KOPT-K1 (cell line): ENCODE data around the gene MX1.

Experiments
- H3K27ac ChIP-seq: fragments of 200-600 bp; sonication (generic); 2 replicates; pipeline ENCODE4 v1.5.1; 2016; ENCODE audit warnings: antibody characterized with exemption, mild to moderate bottlenecking, low read depth, low read length; ENCODE audit not compliant: poor library complexity, severe bottlenecking
- H3K36me3 ChIP-seq: fragments of 200-600 bp; sonication (generic); 2 replicates; pipeline ENCODE4 v1.5.1; 2017; ENCODE audit warnings: antibody characterized with exemption, mild to moderate bottlenecking, low read length, moderate library complexity; ENCODE audit not compliant: insufficient read depth
- H3K9me3 ChIP-seq: fragments of 200-600 bp; sonication (generic); 2 replicates; pipeline ENCODE4 v1.5.1; 2017; ENCODE audit warnings: antibody characterized with exemption, low read length, mild to moderate bottlenecking; ENCODE audit not compliant: insufficient read depth, poor library complexity, severe bottlenecking

Gene MX1

DNA sequence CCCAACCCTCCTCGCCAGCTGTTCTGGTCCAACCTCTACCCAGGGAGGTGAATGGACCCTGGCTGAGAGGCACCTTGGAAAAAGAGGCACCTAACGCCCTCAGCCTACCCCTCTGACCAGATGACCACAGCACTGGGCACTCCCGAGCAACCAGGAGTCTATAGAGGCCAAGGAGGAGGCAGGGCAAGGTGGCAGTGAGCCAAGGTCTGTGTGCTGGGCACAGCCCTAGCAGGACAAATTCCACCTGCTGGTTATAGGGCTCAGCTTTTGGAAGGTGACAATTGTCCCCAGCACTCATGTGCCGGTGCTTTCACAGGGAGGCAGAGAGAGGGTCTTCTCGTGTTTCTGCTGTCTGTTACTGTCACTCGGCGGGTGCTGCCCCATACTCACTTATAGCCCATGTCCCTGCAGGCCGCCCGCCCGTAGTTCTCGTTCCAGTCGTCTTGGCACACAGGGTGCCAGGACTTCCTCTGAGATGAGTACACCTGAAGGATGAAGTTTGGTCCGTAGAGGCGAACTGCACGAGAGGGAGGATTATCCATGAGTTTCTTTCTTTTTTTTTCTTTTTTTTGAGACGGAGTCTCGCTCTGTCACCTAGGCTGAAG is 54.1 kb downstream of the MX1 start:
- H3K9me3 ChIP-seq, result no peaks in the 10 kb centered on the region
- no peaks in the 10 kb centered on the region for H3K36me3 ChIP-seq
- H3K27ac ChIP-seq, result no peak overlapping the region

DNA sequence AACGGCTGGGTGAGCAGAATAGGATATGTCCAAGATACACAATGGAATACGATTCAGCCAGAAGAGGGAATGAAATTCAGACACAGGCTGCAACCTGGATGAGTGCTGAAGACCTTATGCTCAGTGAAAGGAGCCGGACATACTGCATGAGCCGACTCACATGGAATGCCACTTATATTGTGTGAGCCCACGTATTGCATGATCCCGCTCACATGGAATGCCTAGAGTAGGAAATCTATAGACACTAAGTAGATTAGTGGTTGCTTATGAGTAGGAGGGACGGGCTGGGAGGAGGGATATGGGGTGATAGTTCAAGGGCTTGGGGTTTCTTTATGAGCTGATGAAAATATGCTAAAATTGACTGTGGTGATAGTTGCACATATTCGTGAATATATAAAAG is 55.2 kb downstream of the MX1 start:
- Histone ChIP-seq H3K9me3 (no peaks in the 10 kb centered on the region), H3K36me3 (no peaks in the 10 kb centered on the region), H3K27ac (no peak overlapping the region)

DNA sequence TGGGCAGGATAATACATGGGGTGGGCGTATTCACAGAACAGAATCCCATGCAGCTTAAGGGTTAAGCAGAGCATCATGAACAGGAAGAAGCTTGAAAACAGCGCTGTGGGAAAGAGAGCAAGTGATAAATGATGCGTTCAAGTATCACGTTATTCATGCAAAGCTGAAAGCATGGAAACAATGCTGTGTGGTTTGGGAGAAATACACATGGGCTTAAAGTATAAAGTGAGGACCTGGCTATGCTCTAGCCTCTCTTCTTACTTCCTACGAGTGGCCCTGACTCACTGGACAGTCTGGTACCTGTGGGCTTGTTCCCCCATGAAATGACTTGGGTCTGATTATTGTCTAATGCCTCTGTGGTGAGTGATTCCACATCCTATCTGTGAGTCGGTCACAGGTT is 56.3 kb downstream of the MX1 start:
- Histone ChIP-seq H3K9me3 (no peaks in the 10 kb centered on the region), H3K27ac (peak overlapping the region; percentile 6), H3K36me3 (no peaks in the 10 kb centered on the region)

DNA sequence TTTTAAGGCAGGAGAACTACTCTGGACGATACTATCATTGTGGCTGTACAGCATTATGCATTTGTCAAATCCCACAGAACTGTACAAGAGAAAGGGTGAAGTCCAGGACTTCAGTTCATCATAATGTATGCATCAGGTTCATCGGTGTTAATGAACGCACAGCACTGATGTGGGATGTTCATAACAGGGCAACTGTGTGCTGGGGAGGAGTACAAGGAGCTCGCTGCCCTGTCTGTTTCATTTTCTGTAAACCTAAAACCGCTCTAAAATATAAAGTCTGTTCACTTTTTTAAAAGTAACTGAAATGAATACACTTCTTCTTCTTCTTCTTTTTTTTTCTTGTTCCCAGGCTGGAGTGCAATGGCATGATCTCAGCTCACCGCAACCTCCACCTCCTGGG is 56.9 kb downstream of the MX1 start:
- Histone ChIP-seq H3K36me3 (no peaks in the 10 kb centered on the region), H3K27ac (peak overlapping the region; percentile 6), H3K9me3 (no peaks in the 10 kb centered on the region)

DNA sequence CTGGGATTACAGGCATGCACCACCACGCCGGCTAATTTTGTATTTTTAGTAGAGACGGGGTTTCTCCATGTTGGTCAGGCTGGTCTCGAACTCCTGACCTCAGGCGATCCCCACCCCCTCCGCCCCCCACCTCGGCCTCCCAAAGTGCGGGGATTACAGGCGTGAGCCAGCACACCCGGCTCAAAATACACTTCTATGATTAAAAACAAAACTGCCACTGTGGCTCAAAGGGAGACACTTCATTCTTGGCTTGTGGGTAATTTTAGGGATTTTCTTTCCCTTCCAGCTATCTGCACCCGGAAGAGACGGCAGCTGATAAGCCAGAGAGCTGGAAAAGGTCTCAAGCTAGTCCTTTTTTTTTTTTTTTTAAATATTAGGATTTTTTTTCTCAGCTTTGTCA is 57.4 kb downstream of the MX1 start:
- Histone ChIP-seq H3K9me3 (no peaks in the 10 kb centered on the region), H3K27ac (no peak overlapping the region)

DNA sequence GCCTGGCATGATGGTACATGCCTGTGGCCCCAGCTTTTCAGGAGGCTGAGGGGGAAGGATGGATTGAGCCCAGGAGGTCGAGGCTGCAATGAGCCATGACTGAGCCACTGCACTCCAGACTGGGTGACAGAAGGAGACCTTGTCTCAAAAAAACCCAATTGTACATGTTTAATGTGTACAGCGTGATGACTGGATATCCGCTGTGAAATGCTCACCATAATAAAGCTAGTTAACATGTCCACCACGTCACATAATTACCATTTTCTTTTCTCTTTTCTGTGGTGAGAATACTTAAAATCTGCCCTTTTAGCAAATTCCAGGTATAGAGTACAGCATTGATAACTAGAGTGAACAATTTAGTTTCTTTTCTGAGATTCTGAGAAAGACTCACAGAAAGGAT is 57.9 kb downstream of the MX1 start:
- no peaks in the 10 kb centered on the region for H3K9me3 ChIP-seq
- peak overlapping the region; percentile 22 for H3K27ac ChIP-seq
- H3K36me3 ChIP-seq, result no peaks in the 10 kb centered on the region

More for the DNA sequence above, 57.4 kb downstream of the MX1 start:
- no peaks in the 10 kb centered on the region for H3K36me3 ChIP-seq

DNA sequence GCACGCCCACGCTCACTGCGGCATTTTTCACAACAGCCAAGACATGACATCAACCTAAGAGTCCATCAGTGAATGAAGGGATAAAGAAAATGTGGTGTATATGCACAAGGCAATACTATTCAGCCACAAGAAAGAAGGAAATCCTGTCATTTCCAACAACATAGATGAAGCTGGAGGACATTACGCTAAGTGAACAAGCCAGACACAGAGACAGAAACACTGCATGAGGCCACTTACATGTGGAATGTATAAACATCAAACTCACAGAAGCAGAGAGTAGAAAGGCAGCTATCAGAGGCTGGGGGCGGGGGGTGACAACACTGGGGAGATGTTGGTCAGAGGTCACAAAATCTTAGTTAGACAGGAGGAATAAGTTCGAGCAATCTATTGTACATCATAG is 61.0 kb downstream of the MX1 start:
- Histone ChIP-seq H3K36me3 (no peaks in the 10 kb centered on the region), H3K9me3 (no peaks in the 10 kb centered on the region), H3K27ac (peak overlapping the region; percentile 80)

DNA sequence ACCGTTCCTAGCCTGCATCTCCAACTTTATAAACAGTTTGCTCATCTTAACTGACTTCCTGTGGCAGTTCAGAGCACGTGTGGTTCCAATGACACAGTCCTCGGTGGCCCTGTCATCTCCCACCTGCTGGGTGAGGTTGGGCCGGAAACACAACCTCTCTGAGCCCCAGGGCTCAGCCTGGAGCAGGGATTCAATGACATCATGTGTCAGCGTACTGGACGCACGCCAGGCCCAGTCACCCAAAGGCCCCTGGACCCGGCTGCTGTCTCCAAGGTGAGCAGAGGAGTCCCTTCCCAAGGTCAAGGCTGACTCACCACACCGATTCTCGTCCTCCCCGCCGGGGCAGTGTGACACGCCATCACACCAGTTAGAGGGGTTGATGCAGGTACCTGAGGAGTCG is 62.0 kb downstream of the MX1 start:
- Histone ChIP-seq H3K9me3 (no peaks in the 10 kb centered on the region), H3K36me3 (no peaks in the 10 kb centered on the region), H3K27ac (peak overlapping the region; percentile 80)

DNA sequence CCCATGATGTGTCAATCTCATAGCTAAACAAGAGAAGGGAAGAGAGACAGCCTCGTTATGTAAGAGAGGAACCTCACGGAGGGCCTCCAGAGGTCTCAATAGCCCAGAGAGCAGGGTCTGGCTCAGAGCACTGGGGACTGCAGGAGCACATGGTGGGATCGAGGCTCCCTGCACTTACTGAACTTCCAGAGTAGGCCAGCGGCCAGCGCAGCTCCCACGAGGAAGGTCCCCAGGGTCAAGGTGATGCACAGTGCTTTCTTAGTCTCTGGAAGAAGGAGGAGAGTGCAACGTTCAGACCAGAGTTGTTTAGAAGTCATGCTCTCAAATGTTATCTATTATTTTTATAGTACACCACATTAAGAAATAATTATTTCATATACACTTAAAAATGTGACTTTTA is 63.3 kb downstream of the MX1 start:
- Histone ChIP-seq H3K36me3 (no peaks in the 10 kb centered on the region), H3K27ac (no peak overlapping the region), H3K9me3 (no peaks in the 10 kb centered on the region)

DNA sequence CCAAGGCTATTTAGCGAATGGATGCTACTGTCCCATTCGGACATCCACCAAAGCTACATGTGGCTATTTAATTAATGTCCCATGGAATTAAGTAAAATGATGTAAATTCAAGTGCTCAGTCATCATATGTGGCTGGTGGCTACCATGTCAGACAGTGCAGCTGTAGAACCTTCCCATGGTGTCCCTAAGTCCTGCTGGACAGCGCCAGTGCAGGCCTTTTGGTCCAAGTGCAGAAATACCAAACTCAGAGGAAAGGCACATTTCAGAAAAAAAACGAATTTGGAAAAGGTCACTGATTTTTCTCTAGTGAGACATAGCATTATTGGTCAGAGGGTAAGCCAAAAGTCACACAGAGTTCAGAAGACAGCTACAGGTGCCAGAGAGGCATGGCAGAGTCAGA is 64.3 kb downstream of the MX1 start:
- H3K27ac ChIP-seq, result no peak overlapping the region
- no peaks in the 10 kb centered on the region for H3K9me3 ChIP-seq
- H3K36me3 ChIP-seq, result no peaks in the 10 kb centered on the region

DNA sequence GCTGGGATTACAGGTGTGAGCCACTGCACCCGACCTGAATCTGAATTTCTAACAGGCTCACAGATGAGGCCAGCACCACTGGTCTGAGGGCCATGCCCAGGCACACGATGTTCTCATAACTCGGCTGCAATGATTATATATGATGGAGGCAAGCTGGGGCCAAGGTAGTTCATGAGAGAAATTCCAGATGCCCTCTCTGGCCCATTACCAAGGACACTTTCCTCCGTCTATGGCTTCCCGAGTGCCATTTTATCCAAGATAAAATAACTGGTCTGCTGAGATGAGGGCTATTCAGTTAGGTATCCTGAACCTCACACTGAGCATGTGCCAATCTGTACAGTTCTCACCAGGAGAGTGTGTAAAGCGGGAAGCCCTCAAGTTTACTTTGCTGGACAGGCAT is 65.4 kb downstream of the MX1 start:
- H3K36me3 ChIP-seq, result no peaks in the 10 kb centered on the region
- no peak overlapping the region for H3K27ac ChIP-seq
- H3K9me3 ChIP-seq, result no peaks in the 10 kb centered on the region

DNA sequence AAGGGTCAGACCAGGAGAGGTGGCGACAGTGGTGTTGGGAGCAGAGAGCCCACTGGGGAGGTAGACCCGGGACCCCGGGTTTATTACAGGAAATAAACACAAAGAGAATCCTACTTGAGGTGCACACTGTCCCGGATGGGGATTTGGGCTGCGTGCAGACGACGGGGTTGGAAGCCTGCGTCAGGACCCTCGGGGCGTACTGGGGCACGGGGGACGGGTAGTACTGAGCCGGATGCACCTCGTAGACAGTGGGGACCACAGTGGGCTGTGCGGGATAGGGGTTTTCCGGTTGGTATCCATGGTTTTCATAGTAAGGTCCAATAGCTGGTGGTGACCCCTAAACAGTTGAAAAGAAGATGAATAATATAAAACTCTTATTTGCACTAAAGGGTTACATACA is 68.2 kb downstream of the MX1 start:
- no peak overlapping the region for H3K27ac ChIP-seq
- no peaks in the 10 kb centered on the region for H3K36me3 ChIP-seq
- no peaks in the 10 kb centered on the region for H3K9me3 ChIP-seq

DNA sequence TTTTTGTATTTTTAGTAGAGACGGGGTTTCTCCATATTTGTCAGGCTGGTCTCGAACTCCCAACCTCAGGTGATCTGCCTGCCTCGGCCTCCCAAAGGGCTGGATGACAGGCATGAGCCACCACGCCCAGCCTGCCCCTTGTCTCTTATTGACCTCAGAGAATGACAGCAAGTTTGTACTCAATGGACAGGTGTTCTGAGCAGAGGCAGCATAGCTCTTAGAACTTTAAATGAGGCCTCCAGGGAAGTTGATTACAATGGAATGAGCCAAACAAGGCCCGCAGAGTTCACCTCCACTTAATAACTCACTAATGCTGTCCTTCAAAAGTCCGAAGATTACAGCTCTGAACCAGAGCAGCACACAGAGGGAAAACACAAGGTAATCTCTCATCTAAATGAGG is 71.0 kb downstream of the MX1 start:
- Histone ChIP-seq H3K9me3 (no peaks in the 10 kb centered on the region), H3K36me3 (no peaks in the 10 kb centered on the region), H3K27ac (no peak overlapping the region)

DNA sequence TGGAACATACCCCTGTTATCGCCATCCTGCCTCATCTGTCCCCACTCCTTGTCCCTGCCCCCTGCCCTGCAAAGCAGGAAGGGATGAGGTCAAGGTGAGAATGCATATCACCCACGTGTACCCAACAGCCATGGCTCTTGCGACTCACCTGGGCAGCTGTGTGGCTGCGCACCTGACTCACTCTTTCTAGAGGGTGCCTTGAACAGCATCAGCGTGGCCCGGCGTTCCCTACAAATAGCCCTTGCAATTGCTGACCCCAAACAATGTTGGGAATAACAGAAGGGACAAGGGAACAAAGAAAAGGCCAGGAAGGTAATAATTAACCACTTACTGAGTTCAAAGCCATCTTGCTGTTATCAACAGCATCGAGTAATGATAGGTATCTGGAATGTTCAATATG is 71.7 kb downstream of the MX1 start:
- no peak overlapping the region for H3K27ac ChIP-seq
- no peaks in the 10 kb centered on the region for H3K36me3 ChIP-seq
- H3K9me3 ChIP-seq, result no peaks in the 10 kb centered on the region

DNA sequence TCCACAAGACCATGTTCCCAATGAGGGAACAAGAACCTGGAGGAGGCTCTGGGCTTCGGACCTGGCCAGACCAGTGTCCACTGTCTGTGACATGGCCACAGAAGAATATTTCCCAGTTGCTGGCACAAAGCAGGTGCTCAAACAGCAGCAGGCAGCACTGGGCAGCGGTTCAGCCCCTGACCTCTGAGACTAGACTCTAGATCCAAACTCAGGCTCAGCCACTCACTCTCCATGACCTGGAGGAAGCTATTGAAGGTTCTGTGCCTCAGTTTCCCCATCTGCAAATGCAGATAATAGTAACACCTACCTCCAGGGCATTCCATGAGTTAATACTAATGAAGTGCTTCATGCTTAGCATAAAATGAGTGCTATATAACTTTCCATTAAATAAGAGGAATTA is 73.9 kb downstream of the MX1 start:
- Histone ChIP-seq H3K27ac (no peak overlapping the region), H3K36me3 (no peaks in the 10 kb centered on the region), H3K9me3 (no peaks in the 10 kb centered on the region)

DNA sequence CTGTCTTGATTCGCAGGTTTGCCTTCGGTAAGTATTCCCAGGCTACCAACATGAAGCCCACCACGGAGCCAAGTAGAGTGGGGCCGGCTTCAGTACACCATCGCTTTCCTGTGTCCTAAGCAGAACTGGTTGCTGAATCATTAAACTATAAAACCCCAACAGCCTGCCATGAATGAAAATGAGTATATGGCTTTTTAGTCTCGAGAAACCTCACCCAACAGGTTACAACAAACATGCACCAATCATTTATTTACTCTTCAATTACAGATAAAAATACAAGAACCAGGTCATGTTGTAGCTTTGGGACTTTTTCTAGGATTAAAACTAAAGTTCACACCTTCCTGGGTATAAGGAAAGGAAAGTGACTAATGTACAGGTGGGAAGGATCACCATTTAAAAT is 74.3 kb downstream of the MX1 start:
- no peaks in the 10 kb centered on the region for H3K36me3 ChIP-seq
- H3K27ac ChIP-seq, result no peak overlapping the region
- H3K9me3 ChIP-seq, result no peaks in the 10 kb centered on the region
